ENCODE data around the gene MATN3. TPM values are rescaled to one million over a fixed set of nuclear protein-coding genes. Genes with fewer than 3 reads are reported as not detected.

MATN3 gene
- total RNA-seq, 1 experiment from 2014 or later: 3.5 TPM

DNA sequence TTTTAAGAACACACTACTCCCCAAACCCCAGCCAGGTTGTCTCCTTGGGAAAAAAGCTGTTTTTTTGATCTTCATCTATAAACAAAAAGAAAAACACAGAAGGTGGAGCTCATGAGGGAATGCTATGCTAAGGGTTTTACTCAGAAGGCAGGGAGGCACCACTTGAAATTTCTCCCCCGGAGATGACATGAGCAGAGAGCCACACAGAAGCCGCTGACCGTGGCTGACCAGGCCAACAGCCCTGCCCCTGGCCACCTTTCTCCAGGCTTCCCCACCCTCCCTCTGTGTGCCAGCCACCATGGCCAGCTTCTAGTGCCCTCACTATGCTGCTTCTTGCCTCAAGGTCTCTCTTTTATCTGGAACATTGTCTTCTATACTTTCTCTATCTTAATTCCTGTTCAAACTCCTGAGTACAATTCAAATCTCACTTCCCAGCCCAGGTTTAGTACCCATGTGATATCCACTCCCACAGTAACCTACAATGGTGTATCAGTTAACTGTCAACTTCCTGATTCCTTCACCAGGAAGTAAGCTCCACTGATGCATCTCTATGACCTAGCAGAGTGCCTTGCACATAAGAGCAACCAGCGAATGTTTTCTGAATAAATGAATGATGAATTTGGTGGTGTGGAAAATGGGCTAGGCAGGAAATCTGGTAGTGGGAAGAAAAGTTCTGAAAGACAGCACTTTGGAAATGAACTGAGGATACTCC, 23.6 kb upstream of the MATN3 start:
- H3K36me3 ChIP-seq (ENCODE audit: control insufficient read depth, insufficient read depth, low read length): peaks cover 15% of the 10 kb centered on the region
- TF ChIP-seq TCF7L2 (IDR thresholded peaks at IDR 0.05; ENCODE audit: low read depth, low read length) (no peak), POLR2AphosphoS5 (IDR thresholded peaks at IDR 0.05; ENCODE audit: low read depth, low read length) (no peak), CTCF (IDR thresholded peaks at IDR 0.05) (no peak), SIN3A (IDR thresholded peaks at IDR 0.05; ENCODE audit: borderline replicate concordance, insufficient read depth, low read depth, low read length) (no peak), REST (IDR thresholded peaks at IDR 0.05; ENCODE audit: insufficient read depth in 1 of 2, low read depth in 2 of 2, low read length in 1 of 2) (no peak)
- H3K4me1 ChIP-seq (ENCODE audit: control insufficient read depth, insufficient read depth, low read length): no peaks in the 10 kb centered on the region; the same call in 1 of the 2 replicates
- no peak for DNase-seq (ENCODE audit: low read depth, low spot score)
- H3K4me3 ChIP-seq (ENCODE audit: low read depth in 2 of 2, low read length in 2 of 2): no peak overlapping the region
- TSS peak; percentile 38 for BruUV-seq (replicated peaks)
- in situ Hi-C loops (cut with HindIII; ENCODE audit: low pct_unique_long_range_greater_than_20kb, low sequenced_read_pairs) (no loop called here), intact Hi-C loops (cut with micrococcal nuclease; ENCODE audit: unreplicated experiment) (no loop called here)
- no peaks in the 10 kb centered on the region for H3K27me3 ChIP-seq (ENCODE audit: control insufficient read depth, insufficient read depth, low read length)
- ATAC-seq: no peak
- CTCF ChIA-PET: no interaction called here
- POLR2A ChIA-PET: no interaction called here
- no peak overlapping the region for H3K27ac ChIP-seq (ENCODE audit: low read length)
- no peaks in the 10 kb centered on the region for H3K9me3 ChIP-seq (ENCODE audit: control insufficient read depth, insufficient read depth, low read depth, low read length)

GRCh38 chr2:20034821-20035220, 22.4 kb upstream of the MATN3 start:
- H3K9me3 ChIP-seq (ENCODE audit: control insufficient read depth, insufficient read depth, low read depth, low read length): no peaks in the 10 kb centered on the region
- no peak for ATAC-seq
- H3K4me3 ChIP-seq (ENCODE audit: low read depth in 2 of 2, low read length in 2 of 2): no peak overlapping the region
- in situ Hi-C loops (cut with HindIII; ENCODE audit: low pct_unique_long_range_greater_than_20kb, low sequenced_read_pairs): no loop called here
- TF ChIP-seq POLR2AphosphoS5 (IDR thresholded peaks at IDR 0.05; ENCODE audit: low read depth, low read length) (no peak), SIN3A (IDR thresholded peaks at IDR 0.05; ENCODE audit: borderline replicate concordance, insufficient read depth, low read depth, low read length) (no peak), TCF7L2 (IDR thresholded peaks at IDR 0.05; ENCODE audit: low read depth, low read length) (no peak), CTCF (IDR thresholded peaks at IDR 0.05) (no peak), REST (IDR thresholded peaks at IDR 0.05; ENCODE audit: insufficient read depth in 1 of 2, low read depth in 2 of 2, low read length in 1 of 2) (no peak)
- intact Hi-C loops (cut with micrococcal nuclease; ENCODE audit: unreplicated experiment): no loop called here
- no peaks in the 10 kb centered on the region for H3K4me1 ChIP-seq (ENCODE audit: control insufficient read depth, insufficient read depth, low read length)
- no peak overlapping the region for H3K27ac ChIP-seq (ENCODE audit: low read length)
- ChIA-PET CTCF (interaction anchor here (0.6 kb wide), 1 partner anchor 17 kb away, joined by 6 read pairs; no protein-coding TSS in a partner anchor), POLR2A (interaction anchor here (0.5 kb wide), 1 partner anchor 8 kb away, joined by 5 read pairs; no protein-coding TSS in a partner anchor)
- BruUV-seq (replicated peaks): no TSS peak
- no peaks in the 10 kb centered on the region for H3K27me3 ChIP-seq (ENCODE audit: control insufficient read depth, insufficient read depth, low read length)
- no peak for DNase-seq (ENCODE audit: low read depth, low spot score)
- H3K36me3 ChIP-seq (ENCODE audit: control insufficient read depth, insufficient read depth, low read length): peaks cover 15% of the 10 kb centered on the region

Measured in Panc1 (cell line).